Mammary epithelial cell (primary cell): Measurements from ENCODE around the gene KCNH1.

Experiments
- CTCF ChIP-seq, 2 donors: IDR thresholded peaks in 1 of 2; conservative IDR thresholded peaks in 1 of 2; 2 replicates each; pipeline ENCODE4 v1.5.1; 2011 to 2012; ENCODE audit warnings: inconsistent platforms in 2 of 2, low read length in 2 of 2, mild to moderate bottlenecking in 2 of 2, control low read depth in 1 of 2, low read depth in 1 of 2; ENCODE audit not compliant: insufficient read depth in 1 of 2; ENCODE audit errors: extremely low read depth in 1 of 2
- EZH2 ChIP-seq: IDR thresholded peaks from 2 replicates; pipeline ENCODE4 v1.6.1; 2012; ENCODE audit warnings: low read length, inconsistent platforms, borderline replicate concordance

- TF ChIP-seq CTCF (conservative IDR thresholded peaks at IDR 0.05 in 1 of 2, IDR thresholded peaks at IDR 0.05 in 1 of 2; ENCODE audit: extremely low read depth in 1 of 2, insufficient read depth in 1 of 2, low read depth in 1 of 2, low read length in 2 of 2) (no peak), EZH2 (no peak)
These were observed 411.4 kb downstream of the KCNH1 start for GRCh38 chr1:210722410-210723081.
